Thoracic aorta (tissue), 2 donors: ENCODE data around the gene MBTPS1. TPM values are rescaled to one million over a fixed set of nuclear protein-coding genes. Genes with fewer than 3 reads are reported as not detected.

ENCODE experiments used
- ATAC-seq: fragments of 150-250 bp; one replicate; pipeline ENCODE4 v1.8.0; 2017; ENCODE audit warnings: low read depth; ENCODE audit not compliant: insufficient number of reproducible peaks, low FRiP score
- DNase-seq: peaks from one replicate; pipeline ENCODE4 v3.0.0-alpha.2; 2020; ENCODE audit warnings: low spot score
- H3K27ac ChIP-seq, 2 donors: fragments of 200-600 bp; sonication (generic); 1 replicate in 1 of 2; 2 replicates in 1 of 2; pipeline ENCODE4 v1.5.1; 2016; ENCODE audit warnings: mild to moderate bottlenecking in 2 of 2, moderate library complexity in 2 of 2
- H3K27me3 ChIP-seq: fragments of 200-600 bp; sonication (generic); replicated peaks from 2 replicates; pipeline ENCODE4 v1.6.0; 2016; ENCODE audit warnings: mild to moderate bottlenecking; ENCODE audit not compliant: insufficient read depth
- H3K36me3 ChIP-seq: fragments of 200-600 bp; sonication (generic); one replicate; pipeline ENCODE4 v1.5.1; 2016
- H3K4me1 ChIP-seq, 2 donors: fragments of 200-600 bp; sonication (generic); 1 replicate in 1 of 2; 2 replicates in 1 of 2; pipeline versions ENCODE4 v1.5.1 to v1.6.0; 2016; ENCODE audit warnings: low read depth in 2 of 2, mild to moderate bottlenecking in 1 of 2; ENCODE audit not compliant: control insufficient read depth in 1 of 2
- H3K4me3 ChIP-seq: fragments of 200-600 bp; sonication (generic); 2 replicates; pipeline ENCODE4 v1.5.1; 2016; ENCODE audit warnings: mild to moderate bottlenecking
- H3K9me3 ChIP-seq: fragments of 200-600 bp; sonication (generic); 2 replicates; pipeline ENCODE4 v1.5.1; 2016
- CTCF ChIP-seq: fragments of 200-600 bp; sonication (generic); IDR thresholded peaks from one replicate; pipeline ENCODE4 v1.5.1; 2019; ENCODE audit warnings: antibody characterized with exemption
- total RNA-seq, 2 donors: library from RNA; depleted of rRNA; stranded (reverse); fragments of >200 nt; gene quantifications; one replicate each; pipeline versions ENCODE4 v1.1.0 to v1.2.3, GENCODE V29; 2016

The MBTPS1 gene
- total RNA-seq, 2 donors from 2014 or later = 91.9 to 98.2 TPM

DNA sequence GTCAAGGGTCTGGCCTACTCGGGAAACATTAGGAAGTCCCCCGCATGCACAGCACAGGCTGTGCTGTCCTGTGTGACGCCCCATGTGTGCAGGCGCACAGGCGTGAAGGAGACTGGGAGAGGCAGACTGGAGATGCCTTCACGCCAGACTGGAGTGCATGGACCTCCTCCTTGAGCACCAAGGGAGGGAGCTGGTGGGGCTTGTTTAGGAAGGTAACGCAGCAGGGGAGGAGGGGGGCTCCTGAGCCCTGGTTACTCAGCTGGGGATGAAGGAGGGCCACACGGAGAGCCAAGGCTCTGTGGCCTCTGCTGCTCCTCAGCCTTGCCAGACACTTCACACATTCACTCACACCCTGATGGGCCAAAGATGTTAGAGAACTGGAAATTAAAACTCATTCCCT lies 20.5 kb upstream of the MBTPS1 start:
- no peaks in the 10 kb centered on the region for H3K4me1 ChIP-seq
- H3K27ac ChIP-seq = no peak overlapping the region
- no peak for TF ChIP-seq CTCF
- ATAC-seq (no peak), DNase-seq (no peak)
- no peaks in the 10 kb centered on the region for H3K9me3 ChIP-seq
- no peaks in the 10 kb centered on the region for H3K27me3 ChIP-seq
- no peaks in the 10 kb centered on the region for H3K36me3 ChIP-seq
- no peak overlapping the region for H3K4me3 ChIP-seq

- Histone ChIP-seq H3K4me3 (no peak overlapping the region), H3K27ac (no peak overlapping the region), H3K9me3 (no peaks in the 10 kb centered on the region), H3K4me1 (no peaks in the 10 kb centered on the region), H3K36me3 (no peaks in the 10 kb centered on the region), H3K27me3 (no peaks in the 10 kb centered on the region)
- TF ChIP-seq CTCF = no peak
- DNase-seq = no peak
- ATAC-seq = no peak
Measured at GRCh38 chr16:84136331-84137125, 19.8 kb upstream of the MBTPS1 start.

DNA sequence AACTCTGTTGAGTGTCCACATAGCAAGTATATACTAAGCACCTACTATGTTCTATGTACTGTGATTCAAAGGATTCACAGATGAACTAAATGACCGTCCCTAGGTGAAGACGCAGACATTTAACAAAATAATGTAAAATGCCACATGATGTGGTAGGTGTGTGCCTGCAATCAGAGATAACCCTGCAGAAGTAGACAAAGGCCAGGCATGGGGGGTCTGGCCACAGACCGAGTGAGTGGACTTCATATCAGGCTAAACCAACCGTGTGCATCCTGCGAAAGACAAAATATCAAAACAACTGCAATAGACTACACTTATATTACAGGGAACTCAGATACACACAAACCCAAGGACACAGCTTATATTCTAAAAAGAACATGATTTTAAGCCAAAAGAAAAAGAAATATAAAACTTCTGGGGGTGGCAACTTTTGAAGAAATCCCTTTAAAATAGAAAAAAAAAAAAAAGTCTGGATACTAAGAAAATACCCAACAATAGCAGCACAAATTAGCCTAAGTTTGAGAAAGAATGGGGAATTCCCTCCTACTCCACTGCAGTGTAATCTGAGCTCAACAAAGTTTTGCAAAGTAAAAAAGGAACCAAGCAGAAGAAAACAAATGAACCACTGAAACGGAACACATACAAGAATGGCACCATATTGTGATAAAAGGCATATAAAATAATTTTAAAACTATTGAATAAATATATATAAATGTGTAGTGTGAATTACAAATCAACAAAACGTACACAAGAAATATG lies 16.0 kb upstream of the MBTPS1 start:
- Histone ChIP-seq H3K9me3 (no peaks in the 10 kb centered on the region), H3K36me3 (peaks cover 10% of the 10 kb centered on the region), H3K27me3 (no peaks in the 10 kb centered on the region), H3K4me1 (no peaks in the 10 kb centered on the region), H3K27ac (no peak overlapping the region), H3K4me3 (no peak overlapping the region)
- ATAC-seq = no peak
- DNase-seq = no peak
- TF ChIP-seq CTCF = no peak

GRCh38 chr16:84131117-84131516 lies 14.4 kb upstream of the MBTPS1 start:
- Histone ChIP-seq H3K36me3 (peaks cover 10% of the 10 kb centered on the region), H3K9me3 (no peaks in the 10 kb centered on the region), H3K27ac (no peak overlapping the region), H3K4me3 (no peak overlapping the region), H3K4me1 (no peaks in the 10 kb centered on the region), H3K27me3 (no peaks in the 10 kb centered on the region)
- TF ChIP-seq CTCF = no peak
- DNase-seq (no peak), ATAC-seq (no peak)

- TF ChIP-seq CTCF = no peak
- no peaks in the 10 kb centered on the region for H3K27me3 ChIP-seq
- no peak for DNase-seq
- H3K9me3 ChIP-seq = no peaks in the 10 kb centered on the region
- no peaks in the 10 kb centered on the region for H3K4me1 ChIP-seq
- H3K4me3 ChIP-seq = no peak overlapping the region
- no peak for ATAC-seq
- H3K27ac ChIP-seq = no peak overlapping the region
- peaks cover 10% of the 10 kb centered on the region for H3K36me3 ChIP-seq
Measured at GRCh38 chr16:84124257-84125073, 7.7 kb upstream of the MBTPS1 start.
